K562 (cell line): Measurements from ENCODE around the gene AKT2. TPM values are rescaled to one million over a fixed set of nuclear protein-coding genes. Genes with fewer than 3 reads are reported as not detected.

Experiments
- BCL6 ChIP-seq: fragments of 250-450 bp; sonication (Bioruptor Pico); IDR thresholded peaks from 2 replicates; pipeline ENCODE4 v1.4.0; 2020
- CTBP1 ChIP-seq: fragments of 450-650 bp; IDR thresholded peaks from 2 replicates; pipeline ENCODE4 v1.6.1; 2016; ENCODE audit warnings: borderline replicate concordance
- FOXA1 ChIP-seq: fragments of 450-650 bp; IDR thresholded peaks from 2 replicates; pipeline ENCODE4 v1.6.1; 2016; ENCODE audit warnings: mild to moderate bottlenecking, borderline replicate concordance
- FOXJ3 ChIP-seq: sonication (generic); formaldehyde crosslinking; IDR thresholded peaks from 2 replicates; pipeline ENCODE4 v1.4.0; 2020; ENCODE audit warnings: mild to moderate bottlenecking, missing genetic modification reagents
- KLF13 ChIP-seq: fragments of 450-650 bp; IDR thresholded peaks from 2 replicates; pipeline ENCODE4 v1.6.1; 2016; ENCODE audit warnings: missing genetic modification characterization, low read depth, mild to moderate bottlenecking, missing compliant biosample characterization, moderate library complexity, borderline replicate concordance
- NBN ChIP-seq: fragments of 450-650 bp; IDR thresholded peaks from 2 replicates; pipeline ENCODE4 v1.6.1; 2016; ENCODE audit warnings: low read depth, mild to moderate bottlenecking
- NR4A1 ChIP-seq, 2 experiments: fragments of 250-450 bp in 1 of 2; fragments of 450-650 bp in 1 of 2; sonication (Bioruptor Pico) in 1 of 2; IDR thresholded peaks; 2 replicates each; pipeline versions ENCODE4 v1.4.0 to v1.6.1; 2016 to 2020; ENCODE audit warnings: mild to moderate bottlenecking in 2 of 2, missing compliant biosample characterization in 1 of 2, missing genetic modification characterization in 1 of 2, moderate library complexity in 1 of 2
- OTX1 ChIP-seq: fragments of 450-650 bp; formaldehyde crosslinking; IDR thresholded peaks from 2 replicates; pipeline ENCODE4 v1.4.0; 2022; ENCODE audit warnings: mild to moderate bottlenecking
- POU5F1 ChIP-seq: fragments of 150-350 bp; IDR thresholded peaks from 2 replicates; pipeline ENCODE4 v1.6.1; 2014; ENCODE audit warnings: borderline replicate concordance, low read length, low read depth, mild to moderate bottlenecking; ENCODE audit not compliant: partially characterized antibody
- RBM22 ChIP-seq: fragments of 200-400 bp; formaldehyde crosslinking; IDR thresholded peaks from 2 replicates; pipeline ENCODE4 v1.6.1; 2018; ENCODE audit warnings: low read length, low read depth; ENCODE audit not compliant: poor library complexity, severe bottlenecking
- RUNX1 ChIP-seq: sonication (generic); IDR thresholded peaks from 2 replicates; pipeline ENCODE4 v1.6.1; 2016; ENCODE audit warnings: antibody characterized with exemption, low read depth
- SMAD3 ChIP-seq: fragments of 450-650 bp; formaldehyde crosslinking; conservative IDR thresholded peaks from 2 replicates; pipeline ENCODE4 v1.4.0; 2020; ENCODE audit warnings: mild to moderate bottlenecking
- TAL1 ChIP-seq: fragments of 450-650 bp; IDR thresholded peaks from 2 replicates; pipeline ENCODE4 v1.6.1; 2016; ENCODE audit warnings: mild to moderate bottlenecking
- ZNF174 ChIP-seq: fragments of 250-450 bp; sonication (Bioruptor Pico); IDR thresholded peaks from 2 replicates; pipeline ENCODE4 v1.4.0; 2020; ENCODE audit warnings: mild to moderate bottlenecking
- ZNF445 ChIP-seq: fragments of 250-450 bp; sonication (Bioruptor Pico); IDR thresholded peaks from 2 replicates; pipeline ENCODE4 v1.4.0; 2020; ENCODE audit warnings: low read depth, mild to moderate bottlenecking, moderate library complexity
- ZNF507 ChIP-seq: conservative IDR thresholded peaks from 2 replicates; pipeline ENCODE4 v1.6.1; 2017; ENCODE audit warnings: missing genetic modification characterization, missing compliant biosample characterization
- ZNF561 ChIP-seq: fragments of 450-650 bp; formaldehyde crosslinking; conservative IDR thresholded peaks from 2 replicates; pipeline ENCODE4 v1.4.0; 2020; ENCODE audit warnings: mild to moderate bottlenecking, moderate library complexity
- polyA plus RNA-seq, 8 experiments: library from polyadenylated mRNA; depleted of rRNA in 4 of 8; stranded (reverse) in 5 of 8; unstranded in 3 of 8; fragments of >200 nt; fragmentation: Nextera tagmentation in 2 of 8; fragmentation: Illumina TruSeq in 1 of 8; extraction: Ambion mirVana in 2 of 8; extraction: Trizol in 1 of 8; gene quantifications; 2 replicates each; pipeline versions ENCODE4 v1.2.1 to v1.2.3, GENCODE V29; 2011 to 2014; ENCODE audit warnings: inconsistent platforms in 1 of 8, missing spikeins in 1 of 8
- total RNA-seq, 7 experiments: library from RNA; depleted of rRNA in 6 of 7; stranded (reverse); fragments of >200 nt in 6 of 7; fragmentation: Illumina TruSeq in 2 of 7; extraction: Trizol in 2 of 7; gene quantifications; 2 replicates each; pipeline versions ENCODE4 v1.2.1 to v1.2.3, GENCODE V29; 2011 to 2021; ENCODE audit warnings: low replicate concordance in 1 of 7
- TF ChIP-seq, protein P1 (sequence below): IDR thresholded peaks from 2 replicates; pipeline ENCODE4 v1.6.1; 2011; ENCODE audit not compliant: insufficient read length; ENCODE audit errors: extremely low read depth
- TF ChIP-seq, protein P2 (sequence below), 2 experiments: fragments of 200-800 bp in 1 of 2; sonication (Bioruptor generic) in 1 of 2; sonication (generic) in 1 of 2; formaldehyde crosslinking in 1 of 2; IDR thresholded peaks in 1 of 2; conservative IDR thresholded peaks in 1 of 2; 2 replicates each; pipeline versions ENCODE4 v1.5.0 to v1.6.1; 2016 to 2020; ENCODE audit warnings: missing compliant biosample characterization in 1 of 2, missing genetic modification characterization in 1 of 2, missing genetic modification reagents in 1 of 2
- TF ChIP-seq, protein P3 (sequence below): fragments of 250-450 bp; sonication (Bioruptor Pico); IDR thresholded peaks from 2 replicates; pipeline ENCODE4 v1.4.0; 2020; ENCODE audit warnings: mild to moderate bottlenecking, moderate library complexity

AKT2 gene
- total and polyA plus RNA-seq, 9 of the 15 experiments (the other 6 are each of a cell fraction or from before 2014, with no cell fraction given), result 1.1 to 132 (median 67.7) TPM

- TF ChIP-seq POU5F1, result no peak
- TF ChIP-seq, protein P1, sequence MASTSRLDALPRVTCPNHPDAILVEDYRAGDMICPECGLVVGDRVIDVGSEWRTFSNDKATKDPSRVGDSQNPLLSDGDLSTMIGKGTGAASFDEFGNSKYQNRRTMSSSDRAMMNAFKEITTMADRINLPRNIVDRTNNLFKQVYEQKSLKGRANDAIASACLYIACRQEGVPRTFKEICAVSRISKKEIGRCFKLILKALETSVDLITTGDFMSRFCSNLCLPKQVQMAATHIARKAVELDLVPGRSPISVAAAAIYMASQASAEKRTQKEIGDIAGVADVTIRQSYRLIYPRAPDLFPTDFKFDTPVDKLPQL, result no peak
- TF ChIP-seq OTX1, result no peak
- no peak for TF ChIP-seq NR4A1 (CRISPR knock-in tag; IDR thresholded peaks at IDR 0.05)
- TF ChIP-seq NR4A1 (tag; IDR thresholded peaks at IDR 0.05), result 0 out of 2 replicates have a peak, but pooled peaks have one; percentile 44
- TF ChIP-seq ZNF445 (CRISPR knock-in tag), result 0 out of 2 replicates have a peak, but pooled peaks have one; percentile 56
- no peak for TF ChIP-seq CTBP1
- TF ChIP-seq NBN, result peak; percentile 45; the same call in 1 of the 2 replicates
- TF ChIP-seq RBM22, result no peak
- TF ChIP-seq BCL6 (CRISPR knock-in tag), result no peak
- TF ChIP-seq, protein P2, sequence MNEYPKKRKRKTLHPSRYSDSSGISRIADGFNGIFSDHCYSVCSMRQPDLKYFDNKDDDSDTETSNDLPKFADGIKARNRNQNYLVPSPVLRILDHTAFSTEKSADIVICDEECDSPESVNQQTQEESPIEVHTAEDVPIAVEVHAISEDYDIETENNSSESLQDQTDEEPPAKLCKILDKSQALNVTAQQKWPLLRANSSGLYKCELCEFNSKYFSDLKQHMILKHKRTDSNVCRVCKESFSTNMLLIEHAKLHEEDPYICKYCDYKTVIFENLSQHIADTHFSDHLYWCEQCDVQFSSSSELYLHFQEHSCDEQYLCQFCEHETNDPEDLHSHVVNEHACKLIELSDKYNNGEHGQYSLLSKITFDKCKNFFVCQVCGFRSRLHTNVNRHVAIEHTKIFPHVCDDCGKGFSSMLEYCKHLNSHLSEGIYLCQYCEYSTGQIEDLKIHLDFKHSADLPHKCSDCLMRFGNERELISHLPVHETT (CRISPR knock-in tag; conservative IDR thresholded peaks at IDR 0.05 in 1 of 2, IDR thresholded peaks at IDR 0.05 in 1 of 2), result peak in 1 of 2 experiments; percentile 29; a peak in 2 of 4 replicates
- TF ChIP-seq, protein P3, sequence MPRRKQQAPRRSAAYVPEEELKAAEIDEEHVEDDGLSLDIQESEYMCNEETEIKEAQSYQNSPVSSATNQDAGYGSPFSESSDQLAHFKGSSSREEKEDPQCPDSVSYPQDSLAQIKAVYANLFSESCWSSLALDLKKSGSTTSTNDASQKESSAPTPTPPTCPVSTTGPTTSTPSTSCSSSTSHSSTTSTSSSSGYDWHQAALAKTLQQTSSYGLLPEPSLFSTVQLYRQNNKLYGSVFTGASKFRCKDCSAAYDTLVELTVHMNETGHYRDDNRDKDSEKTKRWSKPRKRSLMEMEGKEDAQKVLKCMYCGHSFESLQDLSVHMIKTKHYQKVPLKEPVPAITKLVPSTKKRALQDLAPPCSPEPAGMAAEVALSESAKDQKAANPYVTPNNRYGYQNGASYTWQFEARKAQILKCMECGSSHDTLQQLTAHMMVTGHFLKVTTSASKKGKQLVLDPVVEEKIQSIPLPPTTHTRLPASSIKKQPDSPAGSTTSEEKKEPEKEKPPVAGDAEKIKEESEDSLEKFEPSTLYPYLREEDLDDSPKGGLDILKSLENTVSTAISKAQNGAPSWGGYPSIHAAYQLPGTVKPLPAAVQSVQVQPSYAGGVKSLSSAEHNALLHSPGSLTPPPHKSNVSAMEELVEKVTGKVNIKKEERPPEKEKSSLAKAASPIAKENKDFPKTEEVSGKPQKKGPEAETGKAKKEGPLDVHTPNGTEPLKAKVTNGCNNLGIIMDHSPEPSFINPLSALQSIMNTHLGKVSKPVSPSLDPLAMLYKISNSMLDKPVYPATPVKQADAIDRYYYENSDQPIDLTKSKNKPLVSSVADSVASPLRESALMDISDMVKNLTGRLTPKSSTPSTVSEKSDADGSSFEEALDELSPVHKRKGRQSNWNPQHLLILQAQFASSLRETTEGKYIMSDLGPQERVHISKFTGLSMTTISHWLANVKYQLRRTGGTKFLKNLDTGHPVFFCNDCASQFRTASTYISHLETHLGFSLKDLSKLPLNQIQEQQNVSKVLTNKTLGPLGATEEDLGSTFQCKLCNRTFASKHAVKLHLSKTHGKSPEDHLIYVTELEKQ (CRISPR knock-in tag), result no peak
- TF ChIP-seq ZNF174, result no peak
- no peak for TF ChIP-seq ZNF507
- no peak for TF ChIP-seq FOXJ3 (CRISPR knock-in tag)
- TF ChIP-seq FOXA1, result no peak
- TF ChIP-seq ZNF561 (CRISPR knock-in tag), result no peak
- no peak for TF ChIP-seq KLF13 (tag)
- TF ChIP-seq RUNX1, result no peak
- TF ChIP-seq TAL1, result peak; percentile 13; the same call in 1 of the 2 replicates
- TF ChIP-seq SMAD3 (CRISPR knock-in tag), result peak; percentile 50; the same call in 1 of the 2 replicates
These were observed 449 bp upstream of the AKT2 start (continued) for GRCh38 chr19:40285353-40286234.
